HG03139 (cell line): ENCODE measurements around the gene NEDD4L.
"Not testable (repeated sequence)": the region's sequence is repeated elsewhere in the genome, so short reads cannot be mapped to it uniquely, and the experiment has no call there.

Experiments used
- ATAC-seq: cut with Tn5 transposase; IDR thresholded peaks from one replicate; pipeline ENCODE4 v1.9.1; 2021; ENCODE audit not compliant: unreplicated experiment

The NEDD4L gene

GRCh38 chr18:58146099-58146498, 102.1 kb downstream of the NEDD4L start:
- ATAC-seq, result no peak

GRCh38 chr18:58148954-58149471, 105.0 kb downstream of the NEDD4L start:
- ATAC-seq, result no peak

- ATAC-seq, result no peak
Measured at GRCh38 chr18:58150772-58151171, 106.7 kb downstream of the NEDD4L start.

GRCh38 chr18:58152216-58152615, 108.2 kb downstream of the NEDD4L start:
- ATAC-seq, result no peak

- ATAC-seq, result no peak
Measured at GRCh38 chr18:58152891-58153290, 108.9 kb downstream of the NEDD4L start.

GRCh38 chr18:58156516-58156915, 112.5 kb downstream of the NEDD4L start:
- ATAC-seq, result no peak

- no peak for ATAC-seq
Measured at GRCh38 chr18:58157237-58157636, 113.2 kb downstream of the NEDD4L start.

- ATAC-seq, result no peak
Measured at GRCh38 chr18:58158008-58158407, 114.0 kb downstream of the NEDD4L start.

- ATAC-seq, result no peak
Measured at GRCh38 chr18:58158459-58158858, 114.4 kb downstream of the NEDD4L start.

- ATAC-seq, result no peak
Measured at GRCh38 chr18:58161659-58162058, 117.6 kb downstream of the NEDD4L start.

- ATAC-seq, result no peak
Measured at GRCh38 chr18:58162127-58162526, 118.1 kb downstream of the NEDD4L start.

- no peak for ATAC-seq
Measured at GRCh38 chr18:58163004-58163590, 119.1 kb downstream of the NEDD4L start.

- ATAC-seq, result no peak
Measured at GRCh38 chr18:58166278-58166844, 122.3 kb downstream of the NEDD4L start.

GRCh38 chr18:58167073-58167472, 123.0 kb downstream of the NEDD4L start:
- ATAC-seq, result no peak

- ATAC-seq, result no peak
Measured at GRCh38 chr18:58168221-58168620, 124.2 kb downstream of the NEDD4L start.

GRCh38 chr18:58168993-58169392, 125.0 kb downstream of the NEDD4L start:
- ATAC-seq, result no peak

- ATAC-seq, result no peak
Measured at GRCh38 chr18:58169472-58169871, 125.4 kb downstream of the NEDD4L start.

- ATAC-seq, result not testable (repeated sequence)
Measured at GRCh38 chr18:58170036-58170435, 126.0 kb downstream of the NEDD4L start.

GRCh38 chr18:58172031-58172430, 128.0 kb downstream of the NEDD4L start:
- ATAC-seq, result no peak

GRCh38 chr18:58174285-58174684, 130.3 kb downstream of the NEDD4L start:
- no peak for ATAC-seq

GRCh38 chr18:58175122-58175785, 131.2 kb downstream of the NEDD4L start:
- no peak for ATAC-seq

- no peak for ATAC-seq
Measured at GRCh38 chr18:58175786-58176176, 131.8 kb downstream of the NEDD4L start.
